Cardiac fibroblast (primary cell): Measurements from ENCODE around the gene ATP1B1.

Source experiments
- DNase-seq, 2 donors: peaks; one replicate each; pipeline versions ENCODE4 v3.0.0 to v3.0.0-alpha.2; 2010; ENCODE audit warnings: low read depth in 2 of 2
- H3K4me3 ChIP-seq, 2 donors: replicated peaks in 1 of 2; 1 replicate in 1 of 2; 2 replicates in 1 of 2; pipeline ENCODE4 v1.5.1; 2011; ENCODE audit warnings: low read depth in 2 of 2, low read length in 2 of 2, mild to moderate bottlenecking in 2 of 2, moderate library complexity in 1 of 2
- CTCF ChIP-seq: IDR thresholded peaks from one replicate; pipeline ENCODE4 v1.5.1; 2011; ENCODE audit warnings: low read depth, mild to moderate bottlenecking, low read length, inconsistent platforms

Gene ATP1B1

DNA sequence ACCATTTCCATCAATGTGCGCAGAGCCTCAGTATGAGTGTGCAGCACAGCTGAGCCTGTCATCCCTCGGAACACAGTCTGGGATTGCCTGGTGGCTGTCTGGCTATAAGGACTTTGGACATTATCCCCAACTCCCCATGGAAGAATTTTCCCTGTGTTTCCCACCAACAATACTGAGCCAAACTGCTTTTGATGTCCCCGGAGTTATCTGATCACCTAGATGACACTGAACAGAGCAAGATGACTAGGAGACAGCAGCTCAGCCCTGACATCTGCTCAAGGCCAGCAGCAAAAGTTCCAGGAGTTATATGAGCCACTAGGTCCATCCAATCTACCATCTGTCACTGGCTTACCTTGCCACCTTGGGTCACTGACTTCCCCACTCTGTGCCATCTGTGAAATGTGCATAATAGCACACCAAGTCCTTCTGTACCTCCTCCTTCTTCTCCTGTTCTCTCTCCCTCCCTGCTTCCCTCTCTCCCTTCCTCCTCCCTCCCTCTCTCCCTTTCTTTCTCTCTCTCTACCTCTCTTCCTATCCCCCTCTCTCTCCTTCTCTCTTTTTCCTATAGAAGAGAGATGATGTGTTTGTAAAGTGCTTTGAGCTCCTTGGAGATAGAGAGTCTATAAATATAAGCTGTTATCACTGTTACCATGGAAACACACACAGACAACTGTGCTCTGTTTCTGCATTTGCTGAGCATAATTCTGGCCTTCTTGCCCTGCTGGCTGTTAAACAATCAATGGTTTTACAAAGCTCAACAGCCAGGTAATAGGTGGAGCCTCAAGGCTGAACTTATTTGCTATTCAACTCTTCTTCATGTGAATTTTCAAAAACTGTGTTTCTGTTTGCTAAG is 19.7 kb upstream of the ATP1B1 start:
- no peak overlapping the region for H3K4me3 ChIP-seq
- peak; percentile 17 to 78 for DNase-seq
- TF ChIP-seq CTCF: no peak

DNA sequence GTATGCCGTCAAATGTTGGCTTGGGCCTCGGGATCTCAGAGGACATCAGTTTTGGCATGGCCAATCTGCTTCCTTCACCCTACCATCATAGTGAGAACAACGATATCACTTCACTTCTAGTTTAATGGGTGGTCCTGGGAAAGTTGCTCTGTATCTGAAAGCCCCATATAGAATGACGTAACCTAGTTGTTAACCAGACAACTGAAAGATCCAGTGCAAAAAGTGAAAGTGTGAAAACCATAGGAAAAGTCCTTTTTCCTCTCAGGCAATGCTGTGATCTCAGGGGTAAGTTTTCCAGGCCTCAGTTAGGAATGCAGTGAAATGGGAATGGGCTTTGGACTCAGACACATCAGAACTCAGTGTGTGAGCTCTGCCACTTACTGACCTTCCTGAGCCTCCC is 18.6 kb upstream of the ATP1B1 start:
- no peak overlapping the region for H3K4me3 ChIP-seq
- no peak for DNase-seq
- no peak for TF ChIP-seq CTCF

DNA sequence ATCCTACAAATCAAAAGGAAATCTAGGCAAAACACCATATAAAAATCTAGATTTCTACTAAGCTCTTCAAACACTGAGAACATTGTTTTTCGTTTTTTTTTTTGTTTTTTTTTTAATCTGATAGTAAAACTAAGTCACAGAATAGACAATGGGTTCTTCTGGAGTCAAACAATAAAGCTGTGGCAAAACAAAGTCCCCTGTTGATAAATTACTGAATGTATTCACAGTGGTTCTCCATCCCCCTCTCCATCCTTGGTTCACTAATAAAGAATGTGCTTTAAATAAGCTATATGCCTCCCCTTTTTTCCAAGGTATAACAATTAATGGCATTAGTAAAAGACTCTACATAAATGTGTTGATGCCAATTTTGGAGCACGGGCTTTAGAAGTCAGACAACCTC is 16.7 kb upstream of the ATP1B1 start:
- H3K4me3 ChIP-seq: no peak overlapping the region
- TF ChIP-seq CTCF: no peak
- no peak for DNase-seq

- DNase-seq: no peak
- no peak for TF ChIP-seq CTCF
- no peak overlapping the region for H3K4me3 ChIP-seq
Measured at GRCh38 chr1:169090308-169090899, 16.1 kb upstream of the ATP1B1 start.

GRCh38 chr1:169090900-169091311 is 15.6 kb upstream of the ATP1B1 start:
- TF ChIP-seq CTCF: no peak
- no peak overlapping the region for H3K4me3 ChIP-seq
- no peak for DNase-seq

DNA sequence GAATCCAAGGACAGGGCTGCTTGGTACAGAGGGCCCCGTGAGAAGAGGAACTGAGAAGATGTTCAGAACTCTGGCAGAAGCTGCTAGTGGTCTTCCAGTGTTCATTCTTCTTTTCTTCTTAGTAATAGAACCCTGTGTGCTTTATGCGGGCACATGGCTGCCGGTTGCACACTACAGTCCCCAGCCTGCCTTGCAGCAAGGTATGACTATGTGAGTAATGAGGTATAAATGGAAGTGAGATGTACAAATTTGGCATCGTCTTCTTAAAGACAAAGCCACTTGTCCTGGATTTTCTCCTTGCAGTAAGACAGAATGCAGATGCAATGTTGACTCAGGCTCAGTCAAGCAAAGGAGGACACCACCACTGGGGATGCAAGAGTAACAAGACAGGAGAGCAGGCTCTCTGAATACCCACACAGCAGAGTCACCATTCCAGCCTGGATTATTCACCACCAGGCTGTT is 15.0 kb upstream of the ATP1B1 start:
- peak in 1 of 2 donors; percentile 50 for DNase-seq
- TF ChIP-seq CTCF: no peak
- no peak overlapping the region for H3K4me3 ChIP-seq
